Measurements from ENCODE around the gene SPRY4.

DNA sequence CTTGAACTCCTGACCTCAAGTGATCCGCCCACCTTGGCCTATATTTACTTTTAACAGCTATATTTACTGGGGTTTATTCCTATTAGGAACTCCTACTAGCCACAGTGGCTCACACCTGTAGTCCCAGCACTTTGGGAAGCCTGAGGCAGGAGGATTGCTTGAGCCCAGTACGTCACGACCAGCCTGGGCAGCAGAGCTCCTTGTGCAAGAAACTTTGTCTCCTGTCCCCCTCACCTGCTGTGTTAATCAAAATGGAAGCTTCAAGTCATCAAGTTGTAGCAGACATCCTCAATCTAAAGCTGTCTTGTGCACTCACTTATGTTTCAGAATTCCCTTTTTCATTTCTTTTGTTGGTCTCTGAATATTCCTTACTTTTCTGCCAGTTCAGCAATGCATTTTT is 15.0 kb upstream of the SPRY4 start:
- TF ChIP-seq, protein P1, sequence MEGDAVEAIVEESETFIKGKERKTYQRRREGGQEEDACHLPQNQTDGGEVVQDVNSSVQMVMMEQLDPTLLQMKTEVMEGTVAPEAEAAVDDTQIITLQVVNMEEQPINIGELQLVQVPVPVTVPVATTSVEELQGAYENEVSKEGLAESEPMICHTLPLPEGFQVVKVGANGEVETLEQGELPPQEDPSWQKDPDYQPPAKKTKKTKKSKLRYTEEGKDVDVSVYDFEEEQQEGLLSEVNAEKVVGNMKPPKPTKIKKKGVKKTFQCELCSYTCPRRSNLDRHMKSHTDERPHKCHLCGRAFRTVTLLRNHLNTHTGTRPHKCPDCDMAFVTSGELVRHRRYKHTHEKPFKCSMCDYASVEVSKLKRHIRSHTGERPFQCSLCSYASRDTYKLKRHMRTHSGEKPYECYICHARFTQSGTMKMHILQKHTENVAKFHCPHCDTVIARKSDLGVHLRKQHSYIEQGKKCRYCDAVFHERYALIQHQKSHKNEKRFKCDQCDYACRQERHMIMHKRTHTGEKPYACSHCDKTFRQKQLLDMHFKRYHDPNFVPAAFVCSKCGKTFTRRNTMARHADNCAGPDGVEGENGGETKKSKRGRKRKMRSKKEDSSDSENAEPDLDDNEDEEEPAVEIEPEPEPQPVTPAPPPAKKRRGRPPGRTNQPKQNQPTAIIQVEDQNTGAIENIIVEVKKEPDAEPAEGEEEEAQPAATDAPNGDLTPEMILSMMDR (IDR thresholded peaks at IDR 0.05; ENCODE audit: control extremely low read depth in 1 of 3, insufficient read depth in 1 of 3, low read depth in 1 of 3, low read length in 3 of 3), result no peak
- TF ChIP-seq TAF1 (IDR thresholded peaks at IDR 0.05; ENCODE audit: low read depth, low read length) (no peak), RFX5 (IDR thresholded peaks at IDR 0.05; ENCODE audit: borderline replicate concordance, low read depth, low read length) (no peak), JUN (IDR thresholded peaks at IDR 0.05; ENCODE audit: low read depth, low read length) (no peak)

Data from H1 (cell line).